ENCODE measurements around the gene PRRC2C.

- TF ChIP-seq CTCF (conservative IDR thresholded peaks at IDR 0.05; ENCODE audit: low read depth, low read length) = no peak
- no peak for TF ChIP-seq EZH2 (IDR thresholded peaks at IDR 0.05; ENCODE audit: borderline replicate concordance, low read depth, low read length, poor library complexity, severe bottlenecking)
These were observed 98.4 kb downstream of the PRRC2C start for GRCh38 chr1:171583591-171584201.

Data from A673 (cell line).